CD4-positive, alpha-beta T cell (primary cell): ENCODE data around the gene MAP3K20. TPM values are rescaled to one million over a fixed set of nuclear protein-coding genes. Genes with fewer than 3 reads are reported as not detected.

Experiments
- ATAC-seq: fragments of 200-7000 bp; cut with Tn5 transposase; one replicate; pipeline ENCODE4 v1.10.0; 2022; ENCODE audit warnings: mild to moderate bottlenecking; ENCODE audit not compliant: poor library complexity
- CTCF ChIA-PET: fragments of 350-600 bp; sonication (Branson Sonifier 250); formaldehyde crosslinking; loops from one replicate; lab custom pipeline; 2021; ENCODE audit warnings: antibody characterized with exemption, inconsistent platforms; lab: Charles Lee
- POLR2A ChIA-PET: fragments of 350-600 bp; sonication (Branson Sonifier 250); formaldehyde crosslinking; loops from one replicate; lab custom pipeline; 2021; ENCODE audit warnings: antibody characterized with exemption, inconsistent platforms; lab: Charles Lee
- DNase-seq, 14 experiments: peaks; one replicate each; pipeline ENCODE4 v3.0.0-alpha.2; 2013 to 2020; ENCODE audit warnings: mixed read lengths in 2 of 14
- H3K27ac ChIP-seq, 2 donors: one replicate each; pipeline versions ENCODE4 v1.5.1 to v1.7.0; 2013; ENCODE audit warnings: low read length in 2 of 2, low read depth in 1 of 2, mild to moderate bottlenecking in 1 of 2
- H3K27me3 ChIP-seq, 2 experiments: 1 replicate in 1 of 2; 2 replicates in 1 of 2; pipeline versions ENCODE4 v1.6.1 to v1.7.0; 2013; ENCODE audit warnings: low read length in 2 of 2, control low read depth in 1 of 2, mild to moderate bottlenecking in 1 of 2, moderate library complexity in 1 of 2; ENCODE audit not compliant: insufficient read depth in 2 of 2, control insufficient read depth in 1 of 2
- H3K36me3 ChIP-seq: one replicate; pipeline ENCODE4 v1.6.1; 2013; ENCODE audit warnings: low read length, control low read depth; ENCODE audit not compliant: insufficient read depth
- H3K4me1 ChIP-seq: one replicate; pipeline ENCODE4 v1.6.1; 2013; ENCODE audit warnings: low read length, control low read depth; ENCODE audit not compliant: insufficient read depth
- H3K4me3 ChIP-seq: one replicate; pipeline ENCODE4 v1.5.1; 2013; ENCODE audit warnings: mild to moderate bottlenecking, low read length, moderate library complexity
- H3K9me3 ChIP-seq, 2 experiments: 1 replicate in 1 of 2; 2 replicates in 1 of 2; pipeline versions ENCODE4 v1.6.1 to v1.7.0; 2013; ENCODE audit warnings: low read length in 2 of 2, mild to moderate bottlenecking in 2 of 2, control low read depth in 1 of 2, moderate library complexity in 1 of 2; ENCODE audit not compliant: control insufficient read depth in 1 of 2, insufficient read depth in 1 of 2
- H3K27ac Mint-ChIP-seq: one replicate; pipeline ENCODE4 v1.8.0; 2020; ENCODE audit warnings: mixed read lengths
- H3K27me3 Mint-ChIP-seq: one replicate; pipeline ENCODE4 v1.8.0; 2021; ENCODE audit warnings: mixed read lengths
- H3K36me3 Mint-ChIP-seq: one replicate; pipeline ENCODE4 v1.8.0; 2021; ENCODE audit warnings: low read depth, mixed read lengths
- H3K4me1 Mint-ChIP-seq: one replicate; pipeline ENCODE4 v1.8.0; 2021; ENCODE audit warnings: low read depth, mixed read lengths
- H3K4me3 Mint-ChIP-seq: one replicate; pipeline ENCODE4 v1.8.0; 2020; ENCODE audit warnings: mild to moderate bottlenecking, mixed read lengths
- H3K9me3 Mint-ChIP-seq: one replicate; pipeline ENCODE4 v1.8.0; 2020; ENCODE audit warnings: mixed read lengths
- CTCF ChIP-seq: fragments of 200-600 bp; IDR thresholded peaks from one replicate; pipeline ENCODE4 v1.8.0; 2022; ENCODE audit warnings: antibody characterized with exemption, mild to moderate bottlenecking
- intact Hi-C, 2 experiments: fragments of 100-400 bp; cut with DNase I in 1 of 2; cut with micrococcal nuclease in 1 of 2; formaldehyde crosslinking; loops; one replicate each; pipeline versions ENCODE4 v1.15.1 to v1.9.0; 2023 to 2025; cut with DNase I, micrococcal nuclease
- total RNA-seq, 174 experiments: library from RNA in 2 of 174; stranded (reverse) in 2 of 174; gene quantifications; one replicate each; pipeline ENCODE4 v1.2.3 and lab custom pipeline; 2021 to 2026

Gene MAP3K20
- total RNA-seq, 2 experiments from 2014 or later = 0.36 to 0.39 TPM

GRCh38 chr2:173043476-173043875 lies 32.2 kb upstream of the MAP3K20 start:
- H3K36me3 ChIP-seq = no peaks in the 10 kb centered on the region
- ChIA-PET CTCF (no interaction called here), POLR2A (no interaction called here)
- intact Hi-C loops = no loop called here
- H3K4me1 Mint-ChIP-seq = no peaks in the 10 kb centered on the region
- H3K9me3 Mint-ChIP-seq = no peaks in the 10 kb centered on the region
- H3K27ac ChIP-seq = no peak overlapping the region
- ATAC-seq (peak; percentile 24), DNase-seq (peak in 3 of 14 experiments; percentile 15 to 69 (median 61))
- TF ChIP-seq CTCF = no peak
- H3K36me3 Mint-ChIP-seq = no peaks in the 10 kb centered on the region
- H3K9me3 ChIP-seq = no peaks in the 10 kb centered on the region
- H3K27me3 ChIP-seq = no peaks in the 10 kb centered on the region
- H3K27ac Mint-ChIP-seq = no peak overlapping the region
- no peak overlapping the region for H3K4me3 Mint-ChIP-seq
- H3K4me1 ChIP-seq = no peaks in the 10 kb centered on the region
- H3K4me3 ChIP-seq = no peak overlapping the region
- H3K27me3 Mint-ChIP-seq = no peaks in the 10 kb centered on the region

GRCh38 chr2:173043897-173044519 lies 31.6 kb upstream of the MAP3K20 start:
- H3K36me3 Mint-ChIP-seq = no peaks in the 10 kb centered on the region
- ATAC-seq (no peak), DNase-seq (no peak)
- H3K27ac ChIP-seq = no peak overlapping the region
- no peaks in the 10 kb centered on the region for H3K4me1 Mint-ChIP-seq
- H3K27me3 Mint-ChIP-seq = no peaks in the 10 kb centered on the region
- no peak for TF ChIP-seq CTCF
- H3K27ac Mint-ChIP-seq = no peak overlapping the region
- H3K9me3 Mint-ChIP-seq = no peaks in the 10 kb centered on the region
- H3K9me3 ChIP-seq = no peaks in the 10 kb centered on the region
- no peak overlapping the region for H3K4me3 Mint-ChIP-seq
- no peaks in the 10 kb centered on the region for H3K4me1 ChIP-seq
- intact Hi-C loops = no loop called here
- ChIA-PET POLR2A (no interaction called here), CTCF (no interaction called here)
- H3K36me3 ChIP-seq = no peaks in the 10 kb centered on the region
- no peaks in the 10 kb centered on the region for H3K27me3 ChIP-seq
- no peak overlapping the region for H3K4me3 ChIP-seq

- DNase-seq (no peak), ATAC-seq (no peak)
- Mint-ChIP-seq H3K27ac (no peak overlapping the region), H3K4me3 (no peak overlapping the region), H3K36me3 (no peaks in the 10 kb centered on the region), H3K9me3 (no peaks in the 10 kb centered on the region), H3K4me1 (no peaks in the 10 kb centered on the region), H3K27me3 (no peaks in the 10 kb centered on the region)
- Histone ChIP-seq H3K27ac (no peak overlapping the region), H3K9me3 (no peaks in the 10 kb centered on the region), H3K4me1 (no peaks in the 10 kb centered on the region), H3K36me3 (no peaks in the 10 kb centered on the region), H3K27me3 (no peaks in the 10 kb centered on the region), H3K4me3 (no peak overlapping the region)
- CTCF ChIA-PET = no interaction called here
- TF ChIP-seq CTCF = no peak
- POLR2A ChIA-PET = no interaction called here
- intact Hi-C loops = no loop called here
These were observed 31.0 kb upstream of the MAP3K20 start for GRCh38 chr2:173044686-173045085.
